GM18517 (cell line): ENCODE results near the gene GFRA1.

Experiments
- ATAC-seq: cut with Tn5 transposase; IDR thresholded peaks from one replicate; pipeline ENCODE4 v1.9.1; 2021; ENCODE audit warnings: mild to moderate bottlenecking, moderate library complexity; ENCODE audit not compliant: unreplicated experiment

GFRA1 gene

GRCh38 chr10:116245156-116245555 is 27.9 kb downstream of the GFRA1 start:
- no peak for ATAC-seq

GRCh38 chr10:116241642-116242410 is 31.2 kb downstream of the GFRA1 start:
- no peak for ATAC-seq

- no peak for ATAC-seq
These were observed 31.9 kb downstream of the GFRA1 start for GRCh38 chr10:116241085-116241484.

- no peak for ATAC-seq
These were observed 32.7 kb downstream of the GFRA1 start for GRCh38 chr10:116240157-116240950.

- no peak for ATAC-seq
These were observed 33.8 kb downstream of the GFRA1 start for GRCh38 chr10:116239229-116239628.

- no peak for ATAC-seq
These were observed 35.0 kb downstream of the GFRA1 start for GRCh38 chr10:116237970-116238369.

- ATAC-seq, result no peak
These were observed 35.7 kb downstream of the GFRA1 start for GRCh38 chr10:116237260-116237659.

GRCh38 chr10:116233230-116233629 is 39.8 kb downstream of the GFRA1 start:
- ATAC-seq, result no peak

GRCh38 chr10:116232613-116233012 is 40.4 kb downstream of the GFRA1 start:
- no peak for ATAC-seq

GRCh38 chr10:116226766-116227165 is 46.2 kb downstream of the GFRA1 start:
- no peak for ATAC-seq

- no peak for ATAC-seq
These were observed 47.0 kb downstream of the GFRA1 start for GRCh38 chr10:116226053-116226452.

GRCh38 chr10:116223289-116223688 is 49.7 kb downstream of the GFRA1 start:
- no peak for ATAC-seq

GRCh38 chr10:116221053-116221452 is 52.0 kb downstream of the GFRA1 start:
- ATAC-seq, result no peak

- no peak for ATAC-seq
These were observed 56.3 kb downstream of the GFRA1 start for GRCh38 chr10:116216676-116217075.

GRCh38 chr10:116215651-116216050 is 57.4 kb downstream of the GFRA1 start:
- no peak for ATAC-seq

- no peak for ATAC-seq
These were observed 61.3 kb downstream of the GFRA1 start for GRCh38 chr10:116211682-116212081.

- no peak for ATAC-seq
These were observed 62.2 kb downstream of the GFRA1 start for GRCh38 chr10:116210588-116211346.

- ATAC-seq, result no peak
These were observed 63.2 kb downstream of the GFRA1 start for GRCh38 chr10:116209781-116210180.

- ATAC-seq, result no peak
These were observed 63.9 kb downstream of the GFRA1 start for GRCh38 chr10:116208956-116209567.

GRCh38 chr10:116207690-116208089 is 65.3 kb downstream of the GFRA1 start:
- no peak for ATAC-seq

GRCh38 chr10:116203661-116204060 is 69.3 kb downstream of the GFRA1 start:
- no peak for ATAC-seq
